Neural progenitor cell (in vitro differentiated cells): Measurements from ENCODE around the gene CHD2. TPM values are rescaled to one million over a fixed set of nuclear protein-coding genes. Genes with fewer than 3 reads are reported as not detected.
A peak's percentile ranks its signal among the peaks of the same experiment; 100 is the strongest.

Source experiments
- DNase-seq: peaks from one replicate; pipeline ENCODE4 v3.0.0-alpha.2; 2016; ENCODE audit warnings: low spot score
- H2AFZ ChIP-seq: fragments of 200-600 bp; sonication (generic); replicated peaks from 2 replicates; pipeline ENCODE4 v1.6.1; 2016; ENCODE audit warnings: antibody characterized with exemption
- H3F3A ChIP-seq: fragments of 200-600 bp; sonication (generic); 2 replicates; pipeline ENCODE4 v1.6.1; 2016; ENCODE audit warnings: antibody characterized with exemption, low read depth
- H3K27ac ChIP-seq: fragments of 200-600 bp; sonication (generic); 2 replicates; pipeline ENCODE4 v1.5.1; 2016; ENCODE audit warnings: mild to moderate bottlenecking
- H3K27me3 ChIP-seq: fragments of 200-600 bp; sonication (generic); 2 replicates; pipeline ENCODE4 v1.6.1; 2016; ENCODE audit warnings: mild to moderate bottlenecking, moderate library complexity
- H3K36me3 ChIP-seq: fragments of 200-600 bp; sonication (generic); 2 replicates; pipeline ENCODE4 v1.5.1; 2016
- H3K4me1 ChIP-seq: fragments of 200-600 bp; sonication (generic); 2 replicates; pipeline ENCODE4 v1.6.1; 2016; ENCODE audit warnings: mixed run types
- H3K4me2 ChIP-seq: fragments of 200-600 bp; sonication (generic); 2 replicates; pipeline ENCODE4 v1.6.1; 2016
- H3K4me3 ChIP-seq: fragments of 200-600 bp; sonication (generic); 2 replicates; pipeline ENCODE4 v1.5.1; 2016
- H3K79me2 ChIP-seq: fragments of 200-600 bp; sonication (generic); 2 replicates; pipeline ENCODE4 v1.6.1; 2016; ENCODE audit warnings: low read depth
- H3K9ac ChIP-seq: fragments of 200-600 bp; sonication (generic); 2 replicates; pipeline ENCODE4 v1.6.1; 2016
- H3K9me3 ChIP-seq: fragments of 200-600 bp; sonication (generic); 2 replicates; pipeline ENCODE4 v1.5.1; 2016; ENCODE audit warnings: low read depth
- H4K20me1 ChIP-seq: fragments of 200-600 bp; sonication (generic); 2 replicates; pipeline ENCODE4 v1.6.1; 2016; ENCODE audit warnings: low read depth
- H3K27ac Mint-ChIP-seq: 3 replicates; pipeline ENCODE4 v1.8.0; 2021; ENCODE audit warnings: mixed read lengths
- H3K27me3 Mint-ChIP-seq: 2 replicates; pipeline ENCODE4 v1.8.0; 2022; ENCODE audit warnings: low read depth, mild to moderate bottlenecking, inconsistent platforms, moderate library complexity, mixed read lengths; ENCODE audit not compliant: insufficient read depth
- H3K36me3 Mint-ChIP-seq: 3 replicates; pipeline ENCODE4 v1.8.0; 2021; ENCODE audit warnings: mixed read lengths
- H3K4me1 Mint-ChIP-seq: 3 replicates; pipeline ENCODE4 v1.8.0; 2021; ENCODE audit warnings: mixed read lengths
- H3K4me3 Mint-ChIP-seq: 3 replicates; pipeline ENCODE4 v1.8.0; 2021; ENCODE audit warnings: mild to moderate bottlenecking, moderate library complexity, mixed read lengths
- H3K9me3 Mint-ChIP-seq: 3 replicates; pipeline ENCODE4 v1.8.0; 2020; ENCODE audit warnings: mixed read lengths
- CTCF ChIP-seq: fragments of 200-600 bp; sonication (generic); IDR thresholded peaks from 2 replicates; pipeline ENCODE4 v1.5.1; 2017; ENCODE audit warnings: antibody characterized with exemption, mild to moderate bottlenecking
- EZH2 ChIP-seq: fragments of 200-600 bp; sonication (generic); IDR thresholded peaks from 2 replicates; pipeline ENCODE4 v1.6.1; 2017; ENCODE audit warnings: antibody characterized with exemption, mild to moderate bottlenecking, moderate library complexity
- EZH2phosphoT487 ChIP-seq: fragments of 200-600 bp; sonication (generic); IDR thresholded peaks from 2 replicates; pipeline ENCODE4 v1.6.1; 2017; ENCODE audit warnings: antibody characterized with exemption
- total RNA-seq: library from RNA; depleted of rRNA; stranded (reverse); fragments of >200 nt; gene quantifications from 2 replicates; pipeline ENCODE4 v1.2.3, GENCODE V29; 2015; ENCODE audit warnings: low replicate concordance

Gene CHD2
- total RNA-seq, 1 donor from 2014 or later, result 128 TPM

- Mint-ChIP-seq H3K27ac (no peak overlapping the region), H3K36me3 (peaks cover 56% of the 10 kb centered on the region), H3K9me3 (no peaks in the 10 kb centered on the region), H3K4me1 (no peaks in the 10 kb centered on the region), H3K4me3 (no peak overlapping the region), H3K27me3 (peaks cover 3% of the 10 kb centered on the region)
- DNase-seq, result no peak
- no peaks in the 10 kb centered on the region for H3K27me3 ChIP-seq
- H3K9ac ChIP-seq, result no peak overlapping the region
- peaks cover 23% of the 10 kb centered on the region for H3K79me2 ChIP-seq
- peaks cover 71% of the 10 kb centered on the region for H3K36me3 ChIP-seq
- TF ChIP-seq EZH2, result no peak
- TF ChIP-seq CTCF, result peak; percentile 18
- no peak for TF ChIP-seq EZH2phosphoT487
- H3K9me3 ChIP-seq, result no peaks in the 10 kb centered on the region
- no peak overlapping the region for H2AFZ ChIP-seq
- H4K20me1 ChIP-seq, result peaks cover 7% of the 10 kb centered on the region
- peaks cover 25% of the 10 kb centered on the region for H3F3A ChIP-seq
- no peak overlapping the region for H3K4me2 ChIP-seq
- H3K4me1 ChIP-seq, result no peaks in the 10 kb centered on the region
- H3K27ac ChIP-seq, result no peak overlapping the region
- no peak overlapping the region for H3K4me3 ChIP-seq
Observed at GRCh38 chr15:93001881-93002280, 101.8 kb downstream of the CHD2 start.

GRCh38 chr15:93005133-93005532 lies 105.0 kb downstream of the CHD2 start:
- H3K9me3 ChIP-seq, result no peaks in the 10 kb centered on the region
- no peak overlapping the region for H3K27ac Mint-ChIP-seq
- peaks cover 49% of the 10 kb centered on the region for H3K36me3 Mint-ChIP-seq
- H3K9ac ChIP-seq, result no peak overlapping the region
- H3K27me3 Mint-ChIP-seq, result peaks cover 3% of the 10 kb centered on the region
- peaks cover 25% of the 10 kb centered on the region for H3K79me2 ChIP-seq
- H3K4me1 ChIP-seq, result no peaks in the 10 kb centered on the region
- no peaks in the 10 kb centered on the region for H3K27me3 ChIP-seq
- DNase-seq, result no peak
- H3K4me1 Mint-ChIP-seq, result no peaks in the 10 kb centered on the region
- H3K4me3 Mint-ChIP-seq, result no peak overlapping the region
- H3F3A ChIP-seq, result peaks cover 20% of the 10 kb centered on the region
- H3K4me3 ChIP-seq, result no peak overlapping the region
- H3K4me2 ChIP-seq, result no peak overlapping the region
- H2AFZ ChIP-seq, result no peak overlapping the region
- H3K9me3 Mint-ChIP-seq, result no peaks in the 10 kb centered on the region
- TF ChIP-seq EZH2 (no peak), CTCF (no peak), EZH2phosphoT487 (no peak)
- peaks cover 64% of the 10 kb centered on the region for H3K36me3 ChIP-seq
- no peak overlapping the region for H3K27ac ChIP-seq
- peaks cover 20% of the 10 kb centered on the region for H4K20me1 ChIP-seq

- H3K4me2 ChIP-seq, result no peak overlapping the region
- H4K20me1 ChIP-seq, result peaks cover 13% of the 10 kb centered on the region
- no peak for DNase-seq
- Mint-ChIP-seq H3K4me1 (no peaks in the 10 kb centered on the region), H3K27ac (peak overlapping the region; percentile 19), H3K4me3 (no peak overlapping the region), H3K9me3 (no peaks in the 10 kb centered on the region), H3K36me3 (peaks cover 45% of the 10 kb centered on the region), H3K27me3 (peaks cover 1% of the 10 kb centered on the region)
- H3K4me1 ChIP-seq, result no peaks in the 10 kb centered on the region
- peaks cover 13% of the 10 kb centered on the region for H3F3A ChIP-seq
- peak overlapping the region; percentile 9 for H3K27ac ChIP-seq
- H2AFZ ChIP-seq, result no peak overlapping the region
- H3K79me2 ChIP-seq, result peaks cover 18% of the 10 kb centered on the region
- H3K36me3 ChIP-seq, result peaks cover 60% of the 10 kb centered on the region
- no peaks in the 10 kb centered on the region for H3K9me3 ChIP-seq
- no peak overlapping the region for H3K9ac ChIP-seq
- no peaks in the 10 kb centered on the region for H3K27me3 ChIP-seq
- no peak overlapping the region for H3K4me3 ChIP-seq
- TF ChIP-seq EZH2, result no peak
- no peak for TF ChIP-seq CTCF
- TF ChIP-seq EZH2phosphoT487, result no peak
Observed at GRCh38 chr15:93007994-93008393, 107.9 kb downstream of the CHD2 start.
